PFSK-1 (cell line): ENCODE results near the gene LOC128125822.

ENCODE experiments used
- POLR2AphosphoS5 ChIP-seq: IDR thresholded peaks from 2 replicates; pipeline ENCODE4 v1.6.1; 2012; ENCODE audit warnings: low read depth, mild to moderate bottlenecking, control low read depth, low read length, moderate library complexity
- TF ChIP-seq, protein P1 (sequence below), 2 experiments: IDR thresholded peaks; 2 replicates each; pipeline versions ENCODE4 v1.6.1 to v1.8.0; 2011 to 2012; ENCODE audit warnings: low read depth in 2 of 2, low read length in 2 of 2, control low read depth in 1 of 2, inconsistent platforms in 1 of 2, mild to moderate bottlenecking in 1 of 2, moderate library complexity in 1 of 2; ENCODE audit not compliant: insufficient read depth in 1 of 2

GRCh38 chr6:63572044-63572746 lies at the start of gene LOC128125822, which contains the start of gene PTP4A1:
- TF ChIP-seq, protein P1, sequence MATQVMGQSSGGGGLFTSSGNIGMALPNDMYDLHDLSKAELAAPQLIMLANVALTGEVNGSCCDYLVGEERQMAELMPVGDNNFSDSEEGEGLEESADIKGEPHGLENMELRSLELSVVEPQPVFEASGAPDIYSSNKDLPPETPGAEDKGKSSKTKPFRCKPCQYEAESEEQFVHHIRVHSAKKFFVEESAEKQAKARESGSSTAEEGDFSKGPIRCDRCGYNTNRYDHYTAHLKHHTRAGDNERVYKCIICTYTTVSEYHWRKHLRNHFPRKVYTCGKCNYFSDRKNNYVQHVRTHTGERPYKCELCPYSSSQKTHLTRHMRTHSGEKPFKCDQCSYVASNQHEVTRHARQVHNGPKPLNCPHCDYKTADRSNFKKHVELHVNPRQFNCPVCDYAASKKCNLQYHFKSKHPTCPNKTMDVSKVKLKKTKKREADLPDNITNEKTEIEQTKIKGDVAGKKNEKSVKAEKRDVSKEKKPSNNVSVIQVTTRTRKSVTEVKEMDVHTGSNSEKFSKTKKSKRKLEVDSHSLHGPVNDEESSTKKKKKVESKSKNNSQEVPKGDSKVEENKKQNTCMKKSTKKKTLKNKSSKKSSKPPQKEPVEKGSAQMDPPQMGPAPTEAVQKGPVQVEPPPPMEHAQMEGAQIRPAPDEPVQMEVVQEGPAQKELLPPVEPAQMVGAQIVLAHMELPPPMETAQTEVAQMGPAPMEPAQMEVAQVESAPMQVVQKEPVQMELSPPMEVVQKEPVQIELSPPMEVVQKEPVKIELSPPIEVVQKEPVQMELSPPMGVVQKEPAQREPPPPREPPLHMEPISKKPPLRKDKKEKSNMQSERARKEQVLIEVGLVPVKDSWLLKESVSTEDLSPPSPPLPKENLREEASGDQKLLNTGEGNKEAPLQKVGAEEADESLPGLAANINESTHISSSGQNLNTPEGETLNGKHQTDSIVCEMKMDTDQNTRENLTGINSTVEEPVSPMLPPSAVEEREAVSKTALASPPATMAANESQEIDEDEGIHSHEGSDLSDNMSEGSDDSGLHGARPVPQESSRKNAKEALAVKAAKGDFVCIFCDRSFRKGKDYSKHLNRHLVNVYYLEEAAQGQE (IDR thresholded peaks at IDR 0.05; ENCODE audit: insufficient read depth in 1 of 2, low read depth in 2 of 2, low read length in 2 of 2): no peak
- peak; percentile 76 for TF ChIP-seq POLR2AphosphoS5
